ENCODE results near the gene BRK1. TPM values are rescaled to one million over a fixed set of nuclear protein-coding genes. Genes with fewer than 3 reads are reported as not detected.
"Not testable (repeated sequence)": the region's sequence is repeated elsewhere in the genome, so short reads cannot be mapped to it uniquely, and the experiment has no call there.

The BRK1 gene
- polyA plus RNA-seq, 1 experiment, result 202 TPM

- H3K4me3 ChIP-seq (ENCODE audit: low read depth, low read length), result no peak overlapping the region
- ChIA-PET CTCF (no interaction called here), POLR2A (interaction anchor here (0.6 kb wide), 2 partner anchors 12 to 183 kb away, joined by 3 to 9 read pairs; no protein-coding TSS in a partner anchor)
- TF ChIP-seq CTCF (IDR thresholded peaks at IDR 0.05; ENCODE audit: low read depth, low read length), result no peak
- H3K9me3 ChIP-seq (ENCODE audit: control insufficient read depth, insufficient read depth, low read length), result no peaks in the 10 kb centered on the region; the same call in 1 of the 2 replicates
- no peak overlapping the region for H3K27ac ChIP-seq (ENCODE audit: low read depth, low read length)
- no peaks in the 10 kb centered on the region for H3K27me3 ChIP-seq (ENCODE audit: control insufficient read depth, insufficient read depth, low read length)
- DNase-seq (ENCODE audit: low read depth, low spot score), result no peak
These were observed 44.9 kb downstream of the BRK1 start for GRCh38 chr3:10160346-10160745.

GRCh38 chr3:10160925-10161324 is 45.5 kb downstream of the BRK1 start:
- no peak overlapping the region for H3K4me3 ChIP-seq (ENCODE audit: low read depth, low read length)
- DNase-seq (ENCODE audit: low read depth, low spot score), result no peak
- no peaks in the 10 kb centered on the region; the same call in 1 of the 2 replicates for H3K9me3 ChIP-seq (ENCODE audit: control insufficient read depth, insufficient read depth, low read length)
- ChIA-PET CTCF (no interaction called here), POLR2A (interaction anchor here (0.6 kb wide), 1 partner anchor 183 kb away, joined by 3 read pairs; no protein-coding TSS in a partner anchor)
- no peaks in the 10 kb centered on the region for H3K27me3 ChIP-seq (ENCODE audit: control insufficient read depth, insufficient read depth, low read length)
- H3K27ac ChIP-seq (ENCODE audit: low read depth, low read length), result no peak overlapping the region
- TF ChIP-seq CTCF (IDR thresholded peaks at IDR 0.05; ENCODE audit: low read depth, low read length), result no peak

- H3K4me3 ChIP-seq (ENCODE audit: low read depth, low read length), result no peak overlapping the region
- ChIA-PET POLR2A (no interaction called here), CTCF (interaction anchor here (0.6 kb wide), 1 partner anchor 51 kb away, joined by 3 read pairs; no protein-coding TSS in a partner anchor)
- TF ChIP-seq CTCF (IDR thresholded peaks at IDR 0.05; ENCODE audit: low read depth, low read length), result no peak
- H3K9me3 ChIP-seq (ENCODE audit: control insufficient read depth, insufficient read depth, low read length), result no peaks in the 10 kb centered on the region; the same call in 1 of the 2 replicates
- no peaks in the 10 kb centered on the region for H3K27me3 ChIP-seq (ENCODE audit: control insufficient read depth, insufficient read depth, low read length)
- H3K27ac ChIP-seq (ENCODE audit: low read depth, low read length), result no peak overlapping the region
- DNase-seq (ENCODE audit: low read depth, low spot score), result no peak
These were observed 46.7 kb downstream of the BRK1 start for GRCh38 chr3:10162185-10162584.

GRCh38 chr3:10164201-10164545 is 48.7 kb downstream of the BRK1 start:
- POLR2A ChIA-PET; DNase-seq (ENCODE audit: low read depth, low spot score); H3K27me3 ChIP-seq (ENCODE audit: control insufficient read depth, insufficient read depth, low read length); H3K27ac ChIP-seq (ENCODE audit: low read depth, low read length): not testable (repeated sequence)
- Histone ChIP-seq H3K4me3 (ENCODE audit: low read depth, low read length) (peak overlapping the region; percentile 90), H3K9me3 (ENCODE audit: control insufficient read depth, insufficient read depth, low read length) (peaks cover 12% of the 10 kb centered on the region)
- CTCF ChIA-PET, result interaction anchor here (0.7 to 2.7 kb wide), 5 partner anchors 9 to 123 kb away, joined by 3 to 15 read pairs (median 6); no protein-coding TSS in a partner anchor

GRCh38 chr3:10164546-10165393 is 49.3 kb downstream of the BRK1 start, which contains the start of gene IRAK2:
Gene IRAK2 (plus strand): TSS chr3:10164919. CDS start chr3:10164955, 36 bp downstream.
- TF ChIP-seq CTCF (IDR thresholded peaks at IDR 0.05; ENCODE audit: low read depth, low read length), result peak; percentile 61
- peak within 1 kb of the TSS; percentile 90 for H3K4me3 ChIP-seq (ENCODE audit: low read depth, low read length)
- CTCF ChIA-PET, result interaction anchor here (0.5 to 2.7 kb wide), 10 partner anchors 13 to 637 kb away, joined by 3 to 15 read pairs (median 4); partner anchors contain the start of gene VHL
- H3K27ac ChIP-seq (ENCODE audit: low read depth, low read length), result no peak within 1 kb of the TSS
- DNase-seq (ENCODE audit: low read depth, low spot score), result no peak
- POLR2A ChIA-PET, result interaction anchor here (0.6 kb wide), 1 partner anchor 11 kb away, joined by 3 read pairs; no protein-coding TSS in a partner anchor
- no peaks in the 10 kb centered on the region for H3K27me3 ChIP-seq (ENCODE audit: control insufficient read depth, insufficient read depth, low read length)
- H3K9me3 ChIP-seq (ENCODE audit: control insufficient read depth, insufficient read depth, low read length), result peaks cover 13% of the 10 kb centered on the region

Data from AG04450 (cell line).